PC-3 (cell line): ENCODE results near the gene SLC38A6. TPM values are rescaled to one million over a fixed set of nuclear protein-coding genes. Genes with fewer than 3 reads are reported as not detected.

Experiments
- ATAC-seq: fragments of 200-7000 bp; cut with Tn5 transposase; 2 replicates; pipeline ENCODE4 v1.9.1; 2020; ENCODE audit warnings: mild to moderate bottlenecking, moderate library complexity
- BruUV-seq: library from RNA; stranded (reverse); fragments of 400-500 nt; replicated peaks from 2 replicates; lab custom pipeline; 2021; lab: Mats Ljungman, UMichigan
- CTCF ChIA-PET: fragments of 300-600 bp; sonication (Branson Sonifier 250); formaldehyde crosslinking; loops from one replicate; lab custom pipeline; 2022; ENCODE audit warnings: antibody characterized with exemption; lab: Charles Lee
- POLR2A ChIA-PET: fragments of 300-600 bp; sonication (Branson Sonifier 250); formaldehyde crosslinking; loops from one replicate; lab custom pipeline; 2022; ENCODE audit warnings: antibody characterized with exemption; ENCODE audit not compliant: unreplicated experiment; lab: Charles Lee
- DNase-seq: peaks from one replicate; pipeline ENCODE4 v3.0.0-alpha.2; 2015
- H2AFZ ChIP-seq: fragments of 300-600 bp; sonication (generic); 2 replicates; pipeline ENCODE4 v1.6.0; 2016; ENCODE audit warnings: antibody characterized with exemption, low read length
- H3F3A ChIP-seq: fragments of 300-600 bp; sonication (generic); one replicate; pipeline ENCODE4 v1.6.0; 2017; ENCODE audit warnings: antibody characterized with exemption, low read length, control low read depth, mild to moderate bottlenecking; ENCODE audit not compliant: unreplicated experiment
- H3K27ac ChIP-seq: fragments of 300-600 bp; sonication (generic); 2 replicates; pipeline ENCODE4 v1.5.1; 2016; ENCODE audit warnings: mild to moderate bottlenecking, low read length
- H3K27me3 ChIP-seq: fragments of 300-600 bp; sonication (generic); 2 replicates; pipeline ENCODE4 v1.6.1; 2016; ENCODE audit warnings: low read length, mixed read lengths
- H3K36me3 ChIP-seq: fragments of 300-600 bp; sonication (generic); 2 replicates; pipeline ENCODE4 v1.6.1; 2016; ENCODE audit warnings: low read depth, mixed run types, low read length, mixed read lengths
- H3K4me1 ChIP-seq: fragments of 300-600 bp; sonication (generic); 2 replicates; pipeline ENCODE4 v1.5.1; 2016; ENCODE audit warnings: low read length; ENCODE audit not compliant: insufficient read depth
- H3K4me2 ChIP-seq: fragments of 300-600 bp; sonication (generic); 2 replicates; pipeline ENCODE4 v1.6.0; 2016; ENCODE audit warnings: low read length
- H3K4me3 ChIP-seq: fragments of 300-600 bp; sonication (generic); 2 replicates; pipeline ENCODE4 v1.5.1; 2016; ENCODE audit warnings: mild to moderate bottlenecking, low read length, mixed read lengths
- H3K79me2 ChIP-seq: fragments of 300-600 bp; sonication (generic); 2 replicates; pipeline ENCODE4 v1.6.1; 2017; ENCODE audit warnings: low read length, mixed read lengths
- H3K9ac ChIP-seq: fragments of 300-600 bp; sonication (generic); 2 replicates; pipeline ENCODE4 v1.6.0; 2016; ENCODE audit warnings: mild to moderate bottlenecking, low read length
- H3K9me2 ChIP-seq: fragments of 300-600 bp; sonication (generic); replicated peaks from 2 replicates; pipeline ENCODE4 v1.6.1; 2016; ENCODE audit warnings: mixed run types, low read length, mixed read lengths
- H3K9me3 ChIP-seq: fragments of 300-600 bp; sonication (generic); 2 replicates; pipeline ENCODE4 v1.6.1; 2016; ENCODE audit warnings: low read length, mixed read lengths
- H4K20me1 ChIP-seq: fragments of 300-600 bp; sonication (generic); 2 replicates; pipeline ENCODE4 v1.6.1; 2016; ENCODE audit warnings: low read length, mixed read lengths
- EZH2 ChIP-seq: fragments of 300-600 bp; sonication (generic); IDR thresholded peaks from one replicate; pipeline ENCODE4 v1.6.1; 2017; ENCODE audit warnings: antibody characterized with exemption, mild to moderate bottlenecking, low read length; ENCODE audit not compliant: unreplicated experiment
- EZH2phosphoT487 ChIP-seq: fragments of 300-600 bp; sonication (generic); IDR thresholded peaks from 2 replicates; pipeline ENCODE4 v1.6.1; 2018; ENCODE audit warnings: mild to moderate bottlenecking, antibody characterized with exemption, low read length, borderline replicate concordance
- intact Hi-C: fragments of 100-400 bp; cut with micrococcal nuclease; formaldehyde crosslinking; loops from 2 replicates; pipeline ENCODE4 v1.9.0; 2023
- total RNA-seq: library from RNA; depleted of rRNA; stranded (reverse); fragments of >200 nt; gene quantifications from 2 replicates; pipeline ENCODE4 v1.2.3, GENCODE V29; 2014
- TF ChIP-seq, protein P1 (sequence below): fragments of 300-600 bp; sonication (generic); conservative IDR thresholded peaks from 2 replicates; pipeline ENCODE4 v1.5.1; 2017; ENCODE audit warnings: antibody characterized with exemption, low read depth, mild to moderate bottlenecking, low read length

SLC38A6 gene
- total RNA-seq, 1 experiment from 2014 or later, result 28.0 TPM

DNA sequence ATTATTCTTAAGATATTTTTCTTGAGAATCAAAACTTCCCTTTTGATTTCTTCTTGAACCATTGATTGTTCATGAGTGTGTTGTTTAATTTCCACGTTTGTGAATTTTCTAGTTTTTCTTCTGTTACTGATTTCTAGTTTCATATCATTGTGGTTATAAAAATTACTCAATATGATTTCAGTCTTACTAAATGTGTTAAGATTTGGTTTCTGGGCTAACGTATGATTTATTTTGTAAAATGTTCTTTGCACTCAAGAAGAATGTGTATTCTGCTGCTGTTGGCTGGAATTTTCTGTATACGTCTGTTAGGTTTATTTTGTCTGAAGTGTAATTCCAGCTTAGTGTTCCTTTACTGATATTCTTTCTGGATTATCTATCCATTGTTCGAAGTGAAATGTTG, 24.8 kb upstream of the SLC38A6 start:
- Histone ChIP-seq H3F3A (no peaks in the 10 kb centered on the region), H3K27me3 (no peaks in the 10 kb centered on the region), H3K9me2 (no peaks in the 10 kb centered on the region), H3K9me3 (peaks cover 22% of the 10 kb centered on the region), H3K79me2 (no peaks in the 10 kb centered on the region), H2AFZ (no peak overlapping the region), H3K9ac (no peak overlapping the region), H3K36me3 (peaks cover 29% of the 10 kb centered on the region; the same call in 1 of the 2 replicates), H3K4me3 (no peak overlapping the region), H3K4me1 (no peaks in the 10 kb centered on the region), H4K20me1 (no peaks in the 10 kb centered on the region), H3K4me2 (no peak overlapping the region), H3K27ac (no peak overlapping the region)
- TF ChIP-seq EZH2 (no peak), EZH2phosphoT487 (no peak)
- TF ChIP-seq, protein P1, sequence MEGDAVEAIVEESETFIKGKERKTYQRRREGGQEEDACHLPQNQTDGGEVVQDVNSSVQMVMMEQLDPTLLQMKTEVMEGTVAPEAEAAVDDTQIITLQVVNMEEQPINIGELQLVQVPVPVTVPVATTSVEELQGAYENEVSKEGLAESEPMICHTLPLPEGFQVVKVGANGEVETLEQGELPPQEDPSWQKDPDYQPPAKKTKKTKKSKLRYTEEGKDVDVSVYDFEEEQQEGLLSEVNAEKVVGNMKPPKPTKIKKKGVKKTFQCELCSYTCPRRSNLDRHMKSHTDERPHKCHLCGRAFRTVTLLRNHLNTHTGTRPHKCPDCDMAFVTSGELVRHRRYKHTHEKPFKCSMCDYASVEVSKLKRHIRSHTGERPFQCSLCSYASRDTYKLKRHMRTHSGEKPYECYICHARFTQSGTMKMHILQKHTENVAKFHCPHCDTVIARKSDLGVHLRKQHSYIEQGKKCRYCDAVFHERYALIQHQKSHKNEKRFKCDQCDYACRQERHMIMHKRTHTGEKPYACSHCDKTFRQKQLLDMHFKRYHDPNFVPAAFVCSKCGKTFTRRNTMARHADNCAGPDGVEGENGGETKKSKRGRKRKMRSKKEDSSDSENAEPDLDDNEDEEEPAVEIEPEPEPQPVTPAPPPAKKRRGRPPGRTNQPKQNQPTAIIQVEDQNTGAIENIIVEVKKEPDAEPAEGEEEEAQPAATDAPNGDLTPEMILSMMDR, result no peak
- no peak for ATAC-seq
- intact Hi-C loops, result no loop called here
- BruUV-seq, result no TSS peak
- CTCF ChIA-PET, result no interaction called here
- no peak for DNase-seq
- POLR2A ChIA-PET, result no interaction called here

DNA sequence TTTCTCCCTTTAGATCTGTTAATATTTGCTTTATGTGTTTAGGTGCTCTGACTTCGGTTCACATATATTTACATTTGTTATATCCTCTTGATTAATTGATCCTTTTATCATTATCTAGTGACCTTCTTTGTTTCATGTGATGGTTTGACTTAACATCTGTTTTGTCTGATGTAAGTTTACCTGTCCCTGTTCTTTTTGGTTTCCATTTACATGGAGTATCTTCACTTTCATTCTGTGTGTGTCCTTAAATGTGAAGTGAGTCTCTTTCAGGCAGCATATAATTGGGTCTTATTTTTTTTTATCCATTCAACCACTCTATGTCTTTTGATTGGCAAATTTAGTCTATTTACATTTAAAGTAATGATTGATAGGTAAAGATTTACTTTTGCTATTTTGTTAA, 24.4 kb upstream of the SLC38A6 start:
- no peaks in the 10 kb centered on the region for H3K27me3 ChIP-seq
- no peak overlapping the region for H3K9ac ChIP-seq
- no peaks in the 10 kb centered on the region for H3K79me2 ChIP-seq
- H3K4me3 ChIP-seq, result no peak overlapping the region
- POLR2A ChIA-PET, result no interaction called here
- no TSS peak for BruUV-seq
- CTCF ChIA-PET, result no interaction called here
- H3K9me3 ChIP-seq, result peaks cover 22% of the 10 kb centered on the region
- no peak overlapping the region for H3K4me2 ChIP-seq
- H4K20me1 ChIP-seq, result no peaks in the 10 kb centered on the region
- H3K36me3 ChIP-seq, result peaks cover 29% of the 10 kb centered on the region; the same call in 1 of the 2 replicates
- intact Hi-C loops, result no loop called here
- no peaks in the 10 kb centered on the region for H3K9me2 ChIP-seq
- no peak for DNase-seq
- TF ChIP-seq EZH2phosphoT487, result no peak
- TF ChIP-seq EZH2, result no peak
- TF ChIP-seq, protein P1, result no peak
- no peak for ATAC-seq
- no peak overlapping the region for H3K27ac ChIP-seq
- H3K4me1 ChIP-seq, result no peaks in the 10 kb centered on the region
- H3F3A ChIP-seq, result no peaks in the 10 kb centered on the region
- H2AFZ ChIP-seq, result no peak overlapping the region

DNA sequence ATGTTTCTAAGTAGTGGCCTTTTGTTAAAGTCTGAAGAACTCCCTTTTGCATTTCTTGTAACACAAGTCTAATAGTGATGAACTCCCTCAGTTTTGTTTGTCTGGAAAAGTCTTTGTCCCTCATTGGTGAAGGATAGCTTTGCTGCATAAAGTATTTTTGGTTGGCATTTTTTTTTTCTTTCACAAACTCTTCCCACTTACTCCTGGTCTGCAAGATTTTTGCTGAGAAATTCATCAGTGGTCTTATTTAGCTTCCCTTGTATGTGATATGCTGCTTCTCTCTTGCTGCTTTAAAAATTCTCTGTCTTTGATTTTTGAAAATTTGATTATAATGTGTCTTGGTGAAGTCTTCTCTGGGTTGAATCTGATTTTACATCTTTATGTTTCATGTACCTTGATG, 22.9 kb upstream of the SLC38A6 start:
- Histone ChIP-seq H3F3A (no peaks in the 10 kb centered on the region), H3K4me1 (no peaks in the 10 kb centered on the region), H3K9me2 (no peaks in the 10 kb centered on the region), H3K36me3 (peaks cover 29% of the 10 kb centered on the region; the same call in 1 of the 2 replicates), H3K9me3 (peaks cover 22% of the 10 kb centered on the region), H4K20me1 (no peaks in the 10 kb centered on the region), H3K27ac (no peak overlapping the region), H2AFZ (no peak overlapping the region), H3K9ac (no peak overlapping the region), H3K27me3 (no peaks in the 10 kb centered on the region), H3K79me2 (no peaks in the 10 kb centered on the region), H3K4me3 (no peak overlapping the region), H3K4me2 (no peak overlapping the region)
- ATAC-seq (no peak), DNase-seq (no peak)
- intact Hi-C loops, result no loop called here
- ChIA-PET CTCF (no interaction called here), POLR2A (no interaction called here)
- BruUV-seq, result no TSS peak
- TF ChIP-seq, protein P1, result no peak
- TF ChIP-seq EZH2 (no peak), EZH2phosphoT487 (no peak)
